DND-41 (cell line): ENCODE data around the gene OSBP2.

Experiments
- EZH2 ChIP-seq: IDR thresholded peaks from 3 replicates; pipeline ENCODE4 v1.6.1; 2012; ENCODE audit warnings: borderline replicate concordance, low read depth, mild to moderate bottlenecking, moderate library complexity, low read length, inconsistent platforms; ENCODE audit not compliant: severe bottlenecking
- TF ChIP-seq, protein P1 (sequence below): IDR thresholded peaks from 2 replicates; pipeline ENCODE4 v1.5.1; 2012; ENCODE audit warnings: borderline replicate concordance, low read length, moderate library complexity, mild to moderate bottlenecking; ENCODE audit not compliant: poor library complexity, severe bottlenecking; ENCODE audit errors: extremely low read depth

GRCh38 chr22:30778261-30778660, 83.6 kb downstream of the OSBP2 start:
- no peak for TF ChIP-seq EZH2
- TF ChIP-seq, protein P1, sequence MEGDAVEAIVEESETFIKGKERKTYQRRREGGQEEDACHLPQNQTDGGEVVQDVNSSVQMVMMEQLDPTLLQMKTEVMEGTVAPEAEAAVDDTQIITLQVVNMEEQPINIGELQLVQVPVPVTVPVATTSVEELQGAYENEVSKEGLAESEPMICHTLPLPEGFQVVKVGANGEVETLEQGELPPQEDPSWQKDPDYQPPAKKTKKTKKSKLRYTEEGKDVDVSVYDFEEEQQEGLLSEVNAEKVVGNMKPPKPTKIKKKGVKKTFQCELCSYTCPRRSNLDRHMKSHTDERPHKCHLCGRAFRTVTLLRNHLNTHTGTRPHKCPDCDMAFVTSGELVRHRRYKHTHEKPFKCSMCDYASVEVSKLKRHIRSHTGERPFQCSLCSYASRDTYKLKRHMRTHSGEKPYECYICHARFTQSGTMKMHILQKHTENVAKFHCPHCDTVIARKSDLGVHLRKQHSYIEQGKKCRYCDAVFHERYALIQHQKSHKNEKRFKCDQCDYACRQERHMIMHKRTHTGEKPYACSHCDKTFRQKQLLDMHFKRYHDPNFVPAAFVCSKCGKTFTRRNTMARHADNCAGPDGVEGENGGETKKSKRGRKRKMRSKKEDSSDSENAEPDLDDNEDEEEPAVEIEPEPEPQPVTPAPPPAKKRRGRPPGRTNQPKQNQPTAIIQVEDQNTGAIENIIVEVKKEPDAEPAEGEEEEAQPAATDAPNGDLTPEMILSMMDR, result no peak
